Neural crest cell (in vitro differentiated cells): Measurements from ENCODE around the gene OR5D13. TPM values are rescaled to one million over a fixed set of nuclear protein-coding genes. Genes with fewer than 3 reads are reported as not detected.

Experiments
- DNase-seq: peaks from one replicate; pipeline ENCODE4 v3.0.0; 2021; ENCODE audit warnings: low read depth, mixed read lengths, low spot score
- H3K27ac Mint-ChIP-seq: one replicate; pipeline ENCODE4 v1.8.0; 2021; ENCODE audit warnings: mild to moderate bottlenecking, mixed read lengths; ENCODE audit not compliant: unreplicated experiment
- H3K27me3 Mint-ChIP-seq: 2 replicates; pipeline ENCODE4 v1.8.0; 2021; ENCODE audit warnings: low read depth, mild to moderate bottlenecking, mixed read lengths
- H3K36me3 Mint-ChIP-seq: 2 replicates; pipeline ENCODE4 v1.8.0; 2021; ENCODE audit warnings: low read depth, mild to moderate bottlenecking, mixed read lengths
- H3K4me1 Mint-ChIP-seq: 2 replicates; pipeline ENCODE4 v1.8.0; 2021; ENCODE audit warnings: mixed read lengths
- H3K4me3 Mint-ChIP-seq: one replicate; pipeline ENCODE4 v1.8.0; 2021; ENCODE audit warnings: mild to moderate bottlenecking, mixed read lengths
- H3K9me3 Mint-ChIP-seq: 2 replicates; pipeline ENCODE4 v1.8.0; 2021; ENCODE audit warnings: mixed read lengths
- long read RNA-seq: library from polyadenylated mRNA; unstranded; transcript quantifications from one replicate; pipeline ENCODE4 v2.0.0, GENCODE V29; 2020
- total RNA-seq: library from RNA; stranded (reverse); gene quantifications from 2 replicates; pipeline ENCODE4 v1.2.1, GENCODE V29; 2021
- TF ChIP-seq, protein P1 (sequence below): fragments of 200-600 bp; sonication (generic); conservative IDR thresholded peaks from 2 replicates; pipeline ENCODE4 v1.5.0; 2021; ENCODE audit warnings: antibody characterized with exemption, mild to moderate bottlenecking

Gene OR5D13
- total RNA-seq = not detected in 2 replicates
- long read RNA-seq = 0 reads

GRCh38 chr11:55773138-55773537 lies at the start of gene OR5D13:
TSS of gene OR5D13 (plus strand) at chr11:55773438. CDS start at chr11:55773438, 0 bp downstream.
- no peaks in the 10 kb centered on the region for H3K36me3 Mint-ChIP-seq
- H3K27ac Mint-ChIP-seq = no peak within 1 kb of the TSS
- no peak within 1 kb of the TSS for H3K4me3 Mint-ChIP-seq
- H3K4me1 Mint-ChIP-seq = no peaks in the 10 kb centered on the region
- peaks cover 17% of the 10 kb centered on the region for H3K9me3 Mint-ChIP-seq
- TF ChIP-seq, protein P1, sequence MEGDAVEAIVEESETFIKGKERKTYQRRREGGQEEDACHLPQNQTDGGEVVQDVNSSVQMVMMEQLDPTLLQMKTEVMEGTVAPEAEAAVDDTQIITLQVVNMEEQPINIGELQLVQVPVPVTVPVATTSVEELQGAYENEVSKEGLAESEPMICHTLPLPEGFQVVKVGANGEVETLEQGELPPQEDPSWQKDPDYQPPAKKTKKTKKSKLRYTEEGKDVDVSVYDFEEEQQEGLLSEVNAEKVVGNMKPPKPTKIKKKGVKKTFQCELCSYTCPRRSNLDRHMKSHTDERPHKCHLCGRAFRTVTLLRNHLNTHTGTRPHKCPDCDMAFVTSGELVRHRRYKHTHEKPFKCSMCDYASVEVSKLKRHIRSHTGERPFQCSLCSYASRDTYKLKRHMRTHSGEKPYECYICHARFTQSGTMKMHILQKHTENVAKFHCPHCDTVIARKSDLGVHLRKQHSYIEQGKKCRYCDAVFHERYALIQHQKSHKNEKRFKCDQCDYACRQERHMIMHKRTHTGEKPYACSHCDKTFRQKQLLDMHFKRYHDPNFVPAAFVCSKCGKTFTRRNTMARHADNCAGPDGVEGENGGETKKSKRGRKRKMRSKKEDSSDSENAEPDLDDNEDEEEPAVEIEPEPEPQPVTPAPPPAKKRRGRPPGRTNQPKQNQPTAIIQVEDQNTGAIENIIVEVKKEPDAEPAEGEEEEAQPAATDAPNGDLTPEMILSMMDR = no peak
- no peak for DNase-seq
- H3K27me3 Mint-ChIP-seq = no peaks in the 10 kb centered on the region

- H3K4me1 Mint-ChIP-seq = no peaks in the 10 kb centered on the region
- H3K9me3 Mint-ChIP-seq = peaks cover 6% of the 10 kb centered on the region
- H3K27me3 Mint-ChIP-seq = no peaks in the 10 kb centered on the region
- TF ChIP-seq, protein P1 = peak; percentile 13
- DNase-seq = no peak
- H3K4me3 Mint-ChIP-seq = no peak overlapping the region
- no peak overlapping the region for H3K27ac Mint-ChIP-seq
- no peaks in the 10 kb centered on the region for H3K36me3 Mint-ChIP-seq
Observed at GRCh38 chr11:55726715-55727324, 46.4 kb upstream of the OR5D13 start.

- TF ChIP-seq, protein P1 = no peak
- H3K9me3 Mint-ChIP-seq = peaks cover 20% of the 10 kb centered on the region
- no peak overlapping the region for H3K27ac Mint-ChIP-seq
- H3K4me1 Mint-ChIP-seq = no peaks in the 10 kb centered on the region
- H3K4me3 Mint-ChIP-seq = no peak overlapping the region
- DNase-seq = no peak
- H3K27me3 Mint-ChIP-seq = no peaks in the 10 kb centered on the region
- H3K36me3 Mint-ChIP-seq = peaks cover 6% of the 10 kb centered on the region
Observed at GRCh38 chr11:55732936-55733335, 40.3 kb upstream of the OR5D13 start.

DNA sequence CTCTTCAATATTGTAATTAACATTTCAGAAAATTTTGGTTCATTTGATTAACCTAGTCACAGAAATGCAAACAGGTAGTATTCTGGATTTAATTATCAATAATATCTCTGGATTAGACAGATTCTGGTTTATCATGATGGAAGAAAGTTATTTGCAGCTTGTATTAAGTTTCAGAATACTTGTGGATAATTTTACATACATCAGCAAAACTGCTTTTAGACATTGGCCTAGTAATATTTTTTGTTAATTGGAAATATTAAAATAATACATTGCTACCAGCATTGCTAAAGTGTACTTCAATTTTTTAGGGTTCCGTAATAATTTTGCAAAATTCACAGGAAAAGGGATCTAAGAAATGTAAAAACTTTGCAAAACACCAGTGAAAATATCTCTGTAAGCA lies 18.4 kb downstream of the OR5D13 start:
- H3K4me3 Mint-ChIP-seq = no peak overlapping the region
- TF ChIP-seq, protein P1 = no peak
- no peak for DNase-seq
- H3K4me1 Mint-ChIP-seq = no peaks in the 10 kb centered on the region
- no peak overlapping the region for H3K27ac Mint-ChIP-seq
- no peaks in the 10 kb centered on the region for H3K27me3 Mint-ChIP-seq
- H3K9me3 Mint-ChIP-seq = peaks cover 18% of the 10 kb centered on the region
- peaks cover 7% of the 10 kb centered on the region for H3K36me3 Mint-ChIP-seq

DNA sequence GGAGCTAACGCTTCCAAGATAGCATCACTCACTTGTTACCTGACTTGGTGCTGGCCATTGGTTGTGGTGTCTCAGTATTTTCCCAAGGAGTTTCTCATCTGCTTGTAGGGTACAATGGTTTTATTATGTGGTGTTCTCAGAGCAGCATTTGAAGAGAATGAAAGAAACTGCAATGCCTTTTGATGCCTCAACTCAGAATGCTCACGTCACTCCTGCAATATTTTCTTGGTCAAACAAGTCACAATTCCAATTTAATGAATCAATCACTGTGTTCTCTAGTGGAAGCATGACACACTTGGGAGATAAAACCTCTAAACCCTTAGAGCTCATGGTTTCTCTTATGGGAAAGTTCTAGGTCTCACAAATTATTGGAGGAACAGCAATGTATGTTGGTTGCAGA lies 20.1 kb downstream of the OR5D13 start:
- TF ChIP-seq, protein P1 = no peak
- no peaks in the 10 kb centered on the region for H3K27me3 Mint-ChIP-seq
- peaks cover 12% of the 10 kb centered on the region for H3K9me3 Mint-ChIP-seq
- DNase-seq = no peak
- no peaks in the 10 kb centered on the region for H3K4me1 Mint-ChIP-seq
- no peak overlapping the region for H3K27ac Mint-ChIP-seq
- no peak overlapping the region for H3K4me3 Mint-ChIP-seq
- H3K36me3 Mint-ChIP-seq = peaks cover 2% of the 10 kb centered on the region
